Sigmoid colon (tissue), 7 donors: ENCODE measurements around the gene PRIMPOL. TPM values are rescaled to one million over a fixed set of nuclear protein-coding genes. Genes with fewer than 3 reads are reported as not detected.
"Not testable (repeated sequence)": the region's sequence is repeated elsewhere in the genome, so short reads cannot be mapped to it uniquely, and the experiment has no call there.

Experiments used
- DNase-seq: peaks from one replicate; pipeline ENCODE4 v3.0.0-alpha.2; 2019
- H3K27ac ChIP-seq, 4 donors: fragments of 200-600 bp; sonication (generic); one replicate each; pipeline ENCODE4 v1.5.1; 2016 to 2019; ENCODE audit warnings: mild to moderate bottlenecking in 1 of 4
- H3K27me3 ChIP-seq, 3 donors: fragments of 200-600 bp; sonication (generic); one replicate each; pipeline ENCODE4 v1.5.1; 2019; ENCODE audit warnings: mild to moderate bottlenecking in 1 of 3
- H3K36me3 ChIP-seq, 4 donors: fragments of 200-600 bp; sonication (generic); one replicate each; pipeline ENCODE4 v1.5.1; 2016 to 2019
- H3K4me1 ChIP-seq, 4 donors: fragments of 200-600 bp; sonication (generic); one replicate each; pipeline ENCODE4 v1.5.1; 2017 to 2019
- H3K4me3 ChIP-seq, 4 donors: fragments of 200-600 bp; sonication (generic); one replicate each; pipeline ENCODE4 v1.5.1; 2017 to 2019; ENCODE audit warnings: mild to moderate bottlenecking in 2 of 4, moderate library complexity in 1 of 4
- H3K9me3 ChIP-seq, 4 donors: fragments of 200-600 bp in 3 of 4; sonication (generic) in 3 of 4; one replicate each; pipeline versions ENCODE4 v1.5.1 to v1.6.1; 2013 to 2019
- CTCF ChIP-seq, 4 experiments: fragments of 450-650 bp in 3 of 4; fragments of 200-600 bp in 1 of 4; IDR thresholded peaks; one replicate each; pipeline ENCODE4 v1.5.1; 2016 to 2019; ENCODE audit warnings: antibody characterized with exemption in 4 of 4, mild to moderate bottlenecking in 3 of 4, moderate library complexity in 2 of 4
- EP300 ChIP-seq, 4 donors: sonication (generic); formaldehyde crosslinking; IDR thresholded peaks; one replicate each; pipeline ENCODE4 v1.6.1; 2017; ENCODE audit warnings: antibody characterized with exemption in 4 of 4
- POLR2A ChIP-seq, 2 donors: fragments of 450-650 bp; IDR thresholded peaks; one replicate each; pipeline ENCODE4 v1.6.1; 2016; ENCODE audit warnings: antibody characterized with exemption in 2 of 2, mild to moderate bottlenecking in 2 of 2, moderate library complexity in 2 of 2
- POLR2AphosphoS5 ChIP-seq, 4 donors: sonication (generic); formaldehyde crosslinking; IDR thresholded peaks; one replicate each; pipeline ENCODE4 v1.6.1; 2017; ENCODE audit warnings: antibody characterized with exemption in 4 of 4
- WGBS, 2 donors: extraction: QIAGEN DNeasy Blood & Tissue Kit; methylation state at CpG; one replicate each; pipeline ENCODE4 v1.1.7; 2013; 5-methylcytosine and 5-hydroxymethylcytosine counted together
- intact Hi-C: fragments of 100-400 bp; cut with DNase I; formaldehyde crosslinking; loops from one replicate; pipeline ENCODE4 v1.15.1; 2023
- polyA plus RNA-seq, 3 donors: library from polyadenylated mRNA; stranded (reverse); fragments of 200-250 nt; gene quantifications; one replicate each; pipeline ENCODE4 v1.2.3, GENCODE V29; 2013
- total RNA-seq, 4 donors: library from RNA; depleted of rRNA; stranded (reverse); fragments of >200 nt; gene quantifications; one replicate each; pipeline ENCODE4 v1.1.0, GENCODE V29; 2016
- donor health status: healthy with polysubstance abuse.
- donor health status: Bipolar disorder and iron deficiency.
- donor health status: healthy.

PRIMPOL gene
- total and polyA plus RNA-seq, 7 donors = 12.0 to 67.3 (median 30.5) TPM

- no peak for DNase-seq
- Histone ChIP-seq H3K27me3 (no peaks in the 10 kb centered on the region), H3K4me1 (peaks cover 0 to 26% (median 22%) of the 10 kb centered on the region in 4 donors), H3K36me3 (peaks cover 0 to 12% (median 0%) of the 10 kb centered on the region in 4 donors), H3K9me3 (no peaks in the 10 kb centered on the region), H3K27ac (no peak overlapping the region), H3K4me3 (no peak overlapping the region)
- intact Hi-C loops = no loop called here
- TF ChIP-seq POLR2AphosphoS5 (IDR thresholded peaks at IDR 0.05) = no peak
- no peak for TF ChIP-seq CTCF (IDR thresholded peaks at IDR 0.05)
- TF ChIP-seq EP300 (IDR thresholded peaks at IDR 0.05) = no peak
- no peak for TF ChIP-seq POLR2A (IDR thresholded peaks at IDR 0.05)
- 94 to 95% methylated on average over 8 of the region's 8 CpGs for WGBS, 2 donors
These were observed 2.4 kb downstream of the PRIMPOL start for GRCh38 chr4:184651899-184652298.

- peaks cover 0 to 18% (median 14%) of the 10 kb centered on the region in 4 donors for H3K4me1 ChIP-seq
- H3K36me3 ChIP-seq = peaks cover 0 to 12% (median 0%) of the 10 kb centered on the region in 4 donors
- H3K27me3 ChIP-seq, DNase-seq, H3K9me3 ChIP-seq, H3K4me3 ChIP-seq, H3K27ac ChIP-seq, intact Hi-C loops: not testable (repeated sequence)
These were observed 3.1 kb downstream of the PRIMPOL start for GRCh38 chr4:184652681-184653080.

- Histone ChIP-seq H3K27ac (no peak overlapping the region), H3K36me3 (peaks cover 0 to 12% (median 0%) of the 10 kb centered on the region in 4 donors), H3K27me3 (no peaks in the 10 kb centered on the region), H3K9me3 (no peaks in the 10 kb centered on the region), H3K4me1 (peaks cover 0 to 11% (median 7%) of the 10 kb centered on the region in 4 donors), H3K4me3 (no peak overlapping the region)
- no peak for DNase-seq
- intact Hi-C loops = no loop called here
- TF ChIP-seq EP300 (IDR thresholded peaks at IDR 0.05) = no peak
- TF ChIP-seq POLR2A (IDR thresholded peaks at IDR 0.05) = no peak
- TF ChIP-seq POLR2AphosphoS5 (IDR thresholded peaks at IDR 0.05) = no peak
- no peak for TF ChIP-seq CTCF (IDR thresholded peaks at IDR 0.05)
- 33 to 58% methylated on average over 2 of the region's 2 CpGs for WGBS, 2 donors
These were observed 4.1 kb downstream of the PRIMPOL start for GRCh38 chr4:184653650-184654049.

GRCh38 chr4:184655889-184656869 is 6.6 kb downstream of the PRIMPOL start:
- H3K36me3 ChIP-seq = peaks cover 2 to 32% (median 11%) of the 10 kb centered on the region in 4 donors
- DNase-seq = no peak
- H3K27me3 ChIP-seq = no peaks in the 10 kb centered on the region
- H3K4me1 ChIP-seq = no peaks in the 10 kb centered on the region
- intact Hi-C loops = no loop called here
- no peaks in the 10 kb centered on the region for H3K9me3 ChIP-seq
- TF ChIP-seq EP300 (IDR thresholded peaks at IDR 0.05) = no peak
- TF ChIP-seq POLR2AphosphoS5 (IDR thresholded peaks at IDR 0.05) = no peak
- TF ChIP-seq POLR2A (IDR thresholded peaks at IDR 0.05) = no peak
- TF ChIP-seq CTCF (IDR thresholded peaks at IDR 0.05) = no peak
- H3K27ac ChIP-seq = no peak overlapping the region
- 91 to 95% methylated on average over 8 of the region's 8 CpGs for WGBS, 2 donors
- H3K4me3 ChIP-seq = no peak overlapping the region

GRCh38 chr4:184657144-184657543 is 7.6 kb downstream of the PRIMPOL start:
- Histone ChIP-seq H3K27ac (no peak overlapping the region), H3K36me3 (peaks cover 7 to 39% (median 13%) of the 10 kb centered on the region in 4 donors), H3K27me3 (no peaks in the 10 kb centered on the region), H3K9me3 (no peaks in the 10 kb centered on the region), H3K4me1 (no peaks in the 10 kb centered on the region), H3K4me3 (no peak overlapping the region)
- DNase-seq = no peak
- TF ChIP-seq POLR2A (IDR thresholded peaks at IDR 0.05) (no peak), EP300 (IDR thresholded peaks at IDR 0.05) (no peak), CTCF (IDR thresholded peaks at IDR 0.05) (no peak), POLR2AphosphoS5 (IDR thresholded peaks at IDR 0.05) (no peak)
- intact Hi-C loops = no loop called here
- WGBS, 2 donors = 67 to 91% methylated on average over 3 of the region's 3 CpGs

GRCh38 chr4:184657820-184658219 is 8.3 kb downstream of the PRIMPOL start:
- H3K27ac ChIP-seq, intact Hi-C loops: not testable (repeated sequence)

More at GRCh38 chr4:184657820-184658219, 8.3 kb downstream of the PRIMPOL start:
- not testable (repeated sequence) for H3K4me1 ChIP-seq, DNase-seq, H3K4me3 ChIP-seq, H3K27me3 ChIP-seq, H3K9me3 ChIP-seq
- H3K36me3 ChIP-seq = peaks cover 7 to 39% (median 13%) of the 10 kb centered on the region in 4 donors
- 98% methylated on average over 9 of the region's 9 CpGs for WGBS, 2 donors
